NCI-H2227 (cell line): ENCODE measurements around the gene COG6.

Experiments used
- DNase-seq: peaks from one replicate; lab custom pipeline; 2025; ENCODE audit not compliant: unreplicated experiment; lab: John Stamatoyannopoulos, UW

Gene COG6

DNA sequence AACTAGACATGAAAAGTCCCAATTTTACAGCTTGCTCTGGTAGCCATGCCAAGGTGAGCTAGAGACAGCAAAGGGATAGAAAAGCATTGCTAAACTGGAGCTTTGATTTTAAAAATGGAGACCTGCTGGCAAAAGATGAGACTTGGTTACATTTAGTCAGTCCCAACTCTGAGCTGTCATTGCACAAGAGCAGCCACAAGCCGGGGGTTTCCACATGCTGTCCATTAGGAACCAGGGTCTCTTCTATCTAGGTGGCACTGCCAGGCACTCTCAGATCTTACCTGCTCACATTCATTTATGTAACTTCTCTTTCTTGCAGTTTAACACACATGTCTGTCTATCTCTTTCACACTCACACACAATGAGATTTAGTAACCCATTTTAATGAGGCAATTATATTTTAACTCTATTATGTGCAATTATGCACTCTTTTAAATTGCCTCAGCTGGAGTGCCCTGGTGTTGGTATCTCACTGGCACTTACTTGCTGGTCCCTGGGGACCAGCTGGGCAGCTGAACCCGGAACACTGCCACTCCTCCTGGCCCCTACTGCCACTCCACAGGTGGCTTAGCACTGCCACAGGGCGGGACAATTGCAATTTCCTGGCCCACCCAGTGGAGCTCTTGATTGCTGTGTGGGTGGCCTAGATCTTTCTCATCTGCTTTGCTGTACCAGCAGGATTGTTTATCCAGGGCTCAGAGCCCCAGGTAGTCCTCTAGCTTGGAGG is 112.5 kb downstream of the COG6 start:
- DNase-seq = no peak

- DNase-seq = no peak
Observed at GRCh38 chr13:39768962-39769361, 113.5 kb downstream of the COG6 start.

- DNase-seq = no peak
Observed at GRCh38 chr13:39770221-39771090, 115.0 kb downstream of the COG6 start.

DNA sequence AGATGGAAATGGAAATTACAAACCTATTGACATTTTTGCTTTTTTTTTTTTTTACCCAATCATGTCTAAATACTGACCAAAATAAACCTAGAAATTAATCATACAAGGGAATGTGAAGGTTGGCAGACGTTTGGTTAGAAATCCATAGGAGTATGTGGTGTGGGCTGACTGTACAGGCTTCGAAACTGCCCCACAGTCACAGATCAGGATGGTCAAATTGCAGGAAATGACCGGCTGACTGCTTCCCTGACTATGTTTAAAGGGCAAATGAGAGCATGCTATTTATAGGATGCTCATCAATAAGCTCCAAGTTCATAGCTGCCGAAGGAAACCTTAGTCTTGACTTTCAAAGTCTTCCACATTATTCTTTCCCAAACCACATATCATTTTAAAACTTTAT is 118.4 kb downstream of the COG6 start:
- no peak for DNase-seq

DNA sequence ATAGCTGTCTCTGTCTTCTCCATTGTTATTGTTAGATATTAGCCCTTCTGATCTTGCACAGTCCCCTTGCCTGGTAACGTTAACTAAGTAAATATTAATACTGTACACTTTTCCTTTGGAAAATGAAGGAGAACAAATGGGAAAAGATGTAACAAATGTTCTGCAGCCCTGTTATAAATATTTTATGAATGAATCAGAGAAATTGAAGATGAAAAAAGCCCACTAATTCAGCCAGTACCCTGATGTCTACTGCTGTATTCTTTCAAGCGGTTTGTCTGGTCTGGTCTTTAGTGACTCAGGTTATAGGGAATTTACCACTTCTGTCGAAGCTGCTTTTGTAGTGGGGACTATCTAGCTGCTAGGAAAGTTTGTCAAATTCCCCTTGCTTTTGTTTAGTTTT is 121.0 kb downstream of the COG6 start:
- no peak for DNase-seq

DNA sequence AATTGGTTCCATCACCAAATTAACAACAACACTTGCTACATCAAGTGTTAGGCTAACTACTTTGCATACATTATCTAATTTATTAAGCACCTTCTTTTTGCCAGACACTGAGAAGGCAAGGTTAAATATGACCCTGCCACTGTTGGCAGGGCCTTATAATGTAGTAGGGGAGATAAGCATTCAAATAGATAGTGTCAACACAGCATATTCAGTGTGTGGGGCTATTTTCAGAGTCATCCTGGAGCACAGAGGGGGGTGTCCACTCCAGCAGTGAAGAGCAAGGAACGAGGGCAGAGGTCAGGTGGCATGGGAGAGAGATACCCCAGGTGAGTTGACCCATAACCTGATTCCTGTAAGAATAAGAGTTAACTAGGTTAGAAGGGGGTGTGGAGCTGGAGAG is 121.6 kb downstream of the COG6 start:
- no peak for DNase-seq

GRCh38 chr13:39777527-39778061 is 122.1 kb downstream of the COG6 start:
- DNase-seq = no peak

- DNase-seq = no peak
Observed at GRCh38 chr13:39779337-39780265, 124.1 kb downstream of the COG6 start.

GRCh38 chr13:39780711-39781110 is 125.2 kb downstream of the COG6 start:
- no peak for DNase-seq

DNA sequence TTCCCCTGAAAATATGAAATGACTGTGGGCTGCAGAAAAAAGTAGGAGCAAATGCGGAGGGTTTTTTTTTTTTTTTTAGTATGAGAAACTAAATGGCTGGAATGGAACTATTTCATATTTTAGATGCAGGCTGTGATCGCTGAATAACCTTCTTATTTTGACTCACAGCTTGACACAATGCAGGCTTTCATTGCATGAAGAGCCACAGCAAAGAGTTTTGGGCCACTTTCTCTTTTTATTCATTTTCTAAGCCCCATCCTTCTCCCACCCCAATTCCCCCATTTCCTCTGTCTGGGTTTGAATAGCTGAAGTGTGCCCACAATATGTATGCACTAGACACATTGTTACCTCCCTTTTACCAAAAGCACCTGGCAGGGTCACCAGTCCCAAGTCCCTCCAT is 125.9 kb downstream of the COG6 start:
- DNase-seq = no peak

- DNase-seq = no peak
Observed at GRCh38 chr13:39783051-39783450, 127.6 kb downstream of the COG6 start.

- DNase-seq = no peak
Observed at GRCh38 chr13:39784347-39784746, 128.9 kb downstream of the COG6 start.

DNA sequence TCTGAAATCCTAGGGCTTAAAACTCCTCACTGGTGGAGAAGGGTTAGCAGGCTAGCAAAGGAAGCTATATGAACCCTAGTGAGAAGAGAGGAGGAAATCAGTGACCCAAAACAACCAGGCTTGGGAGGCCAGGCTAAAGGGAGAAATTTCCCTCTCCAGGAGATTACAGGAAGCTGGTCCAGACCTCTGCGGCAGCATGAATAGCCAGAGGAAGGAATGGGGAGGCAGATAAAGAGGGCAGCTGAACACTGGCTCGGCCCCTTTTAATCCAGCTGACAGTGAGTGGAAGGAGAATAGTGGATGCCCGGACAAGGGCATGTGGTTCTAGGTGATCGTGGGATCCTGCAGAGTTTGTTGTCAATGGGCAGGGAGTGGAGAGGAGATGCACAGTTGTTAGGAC is 130.6 kb downstream of the COG6 start:
- no peak for DNase-seq

DNA sequence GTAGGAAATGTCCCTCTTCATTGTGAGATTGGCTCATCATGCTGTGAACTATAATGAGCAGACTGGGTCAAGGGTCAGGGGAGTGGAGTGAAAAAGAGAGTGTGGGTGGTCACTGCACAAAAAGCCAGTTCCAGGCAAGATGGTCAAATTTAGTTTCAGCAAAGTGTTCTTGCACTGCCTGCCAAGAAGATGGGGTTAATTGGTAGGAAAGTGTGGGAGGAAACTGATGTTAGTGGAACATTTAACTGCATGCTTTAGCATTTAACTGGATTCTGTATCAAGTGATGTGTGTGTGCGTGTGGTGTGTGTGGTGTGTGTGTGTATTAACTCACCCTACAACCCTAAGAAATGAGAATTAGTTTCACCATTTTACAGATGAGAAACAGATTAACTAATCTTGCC is 131.6 kb downstream of the COG6 start:
- DNase-seq = no peak

- DNase-seq = no peak
Observed at GRCh38 chr13:39788102-39788501, 132.6 kb downstream of the COG6 start.

- no peak for DNase-seq
Observed at GRCh38 chr13:39789451-39789850, 134.0 kb downstream of the COG6 start.
